ENCODE results near the gene NUP62. TPM values are rescaled to one million over a fixed set of nuclear protein-coding genes. Genes with fewer than 3 reads are reported as not detected.

The NUP62 gene
- total RNA-seq, 1 experiment from 2014 or later: 54.6 TPM

DNA sequence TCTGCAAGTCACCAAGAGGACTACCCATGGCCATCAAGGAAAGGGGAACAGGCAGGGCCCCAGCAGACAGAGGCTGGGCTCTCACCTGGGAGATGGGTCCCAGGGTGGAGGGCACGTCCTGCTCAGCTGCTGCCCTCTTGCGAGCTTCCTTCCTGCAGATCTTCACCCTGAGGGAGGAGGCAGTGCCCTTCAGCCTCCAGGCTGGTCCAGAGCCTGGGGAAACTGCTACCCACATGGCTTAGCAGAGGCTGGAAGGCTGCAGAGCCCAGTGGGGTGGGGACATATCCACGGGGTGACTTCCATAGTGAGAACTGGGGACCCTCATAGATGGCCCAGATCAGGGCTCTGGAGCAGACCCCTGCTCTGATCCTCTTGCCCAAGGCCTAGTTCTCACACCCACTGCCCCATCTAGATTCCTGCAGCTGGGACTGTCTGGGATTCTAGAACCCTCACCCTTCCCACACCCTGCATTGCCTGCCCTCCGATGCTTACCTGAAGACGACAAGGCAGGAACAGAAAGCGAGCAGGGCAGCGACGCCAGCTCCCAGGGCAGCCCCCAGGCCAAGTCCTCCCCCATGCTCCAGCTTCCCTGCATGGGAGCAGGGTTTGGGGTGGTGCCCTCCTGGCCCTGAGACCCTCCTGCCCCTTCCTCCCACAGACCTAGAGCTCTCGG, 22.6 kb upstream of the NUP62 start:
- Histone ChIP-seq H3K27ac (ENCODE audit: low read length) (no peak overlapping the region), H3K4me3 (ENCODE audit: low read depth in 2 of 2, low read length in 2 of 2) (no peak overlapping the region), H3K36me3 (ENCODE audit: control insufficient read depth, insufficient read depth, low read length) (no peaks in the 10 kb centered on the region), H3K4me1 (ENCODE audit: control insufficient read depth, insufficient read depth, low read length) (no peaks in the 10 kb centered on the region), H3K9me3 (ENCODE audit: control insufficient read depth, insufficient read depth, low read depth, low read length) (no peaks in the 10 kb centered on the region), H3K27me3 (ENCODE audit: control insufficient read depth, insufficient read depth, low read length) (no peaks in the 10 kb centered on the region)
- CTCF ChIA-PET: no interaction called here
- DNase-seq (ENCODE audit: low read depth, low spot score) (no peak), ATAC-seq (no peak)
- in situ Hi-C loops (cut with HindIII; ENCODE audit: low pct_unique_long_range_greater_than_20kb, low sequenced_read_pairs): no loop called here
- intact Hi-C loops (cut with micrococcal nuclease; ENCODE audit: unreplicated experiment): no loop called here
- no TSS peak for BruUV-seq (replicated peaks)
- POLR2A ChIA-PET: no interaction called here
- no peak for TF ChIP-seq REST (IDR thresholded peaks at IDR 0.05; ENCODE audit: insufficient read depth in 1 of 2, low read depth in 2 of 2, low read length in 1 of 2)
- TF ChIP-seq TCF7L2 (IDR thresholded peaks at IDR 0.05; ENCODE audit: low read depth, low read length): no peak
- no peak for TF ChIP-seq POLR2AphosphoS5 (IDR thresholded peaks at IDR 0.05; ENCODE audit: low read depth, low read length)
- TF ChIP-seq SIN3A (IDR thresholded peaks at IDR 0.05; ENCODE audit: borderline replicate concordance, insufficient read depth, low read depth, low read length): no peak
- TF ChIP-seq, protein P1, sequence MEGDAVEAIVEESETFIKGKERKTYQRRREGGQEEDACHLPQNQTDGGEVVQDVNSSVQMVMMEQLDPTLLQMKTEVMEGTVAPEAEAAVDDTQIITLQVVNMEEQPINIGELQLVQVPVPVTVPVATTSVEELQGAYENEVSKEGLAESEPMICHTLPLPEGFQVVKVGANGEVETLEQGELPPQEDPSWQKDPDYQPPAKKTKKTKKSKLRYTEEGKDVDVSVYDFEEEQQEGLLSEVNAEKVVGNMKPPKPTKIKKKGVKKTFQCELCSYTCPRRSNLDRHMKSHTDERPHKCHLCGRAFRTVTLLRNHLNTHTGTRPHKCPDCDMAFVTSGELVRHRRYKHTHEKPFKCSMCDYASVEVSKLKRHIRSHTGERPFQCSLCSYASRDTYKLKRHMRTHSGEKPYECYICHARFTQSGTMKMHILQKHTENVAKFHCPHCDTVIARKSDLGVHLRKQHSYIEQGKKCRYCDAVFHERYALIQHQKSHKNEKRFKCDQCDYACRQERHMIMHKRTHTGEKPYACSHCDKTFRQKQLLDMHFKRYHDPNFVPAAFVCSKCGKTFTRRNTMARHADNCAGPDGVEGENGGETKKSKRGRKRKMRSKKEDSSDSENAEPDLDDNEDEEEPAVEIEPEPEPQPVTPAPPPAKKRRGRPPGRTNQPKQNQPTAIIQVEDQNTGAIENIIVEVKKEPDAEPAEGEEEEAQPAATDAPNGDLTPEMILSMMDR (IDR thresholded peaks at IDR 0.05): no peak

DNA sequence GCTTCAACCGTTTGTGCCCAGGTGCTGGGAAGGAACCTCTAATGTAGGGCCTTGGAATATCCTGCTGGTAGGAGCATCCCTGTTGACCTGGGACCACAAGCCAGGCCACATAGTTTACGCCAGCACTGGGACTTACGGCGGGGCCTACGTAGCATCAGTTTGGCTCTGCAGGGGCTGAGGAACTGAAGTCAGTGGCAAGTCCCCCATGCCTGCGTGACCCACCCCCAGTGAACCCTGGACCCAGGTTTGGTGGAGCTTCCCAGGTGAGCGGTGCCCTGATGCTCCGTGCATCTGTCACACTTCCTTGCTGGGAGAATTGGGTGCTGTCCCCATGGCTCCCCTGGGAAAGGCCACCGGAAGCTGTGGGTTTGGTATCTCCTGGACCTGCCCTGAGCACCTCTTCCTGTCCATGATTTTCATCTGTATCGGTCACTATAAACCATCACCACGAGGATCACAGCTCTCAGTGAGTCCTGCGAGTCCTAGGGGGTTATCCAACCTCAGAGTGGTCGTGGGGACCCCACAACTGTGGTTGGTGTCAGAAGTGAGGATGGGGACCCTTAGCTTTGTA, 21.7 kb upstream of the NUP62 start:
- no peak for DNase-seq (ENCODE audit: low read depth, low spot score)

More for the DNA sequence above, 21.7 kb upstream of the NUP62 start:
- BruUV-seq (replicated peaks): no TSS peak
- TF ChIP-seq SIN3A (IDR thresholded peaks at IDR 0.05; ENCODE audit: borderline replicate concordance, insufficient read depth, low read depth, low read length) (no peak), TCF7L2 (IDR thresholded peaks at IDR 0.05; ENCODE audit: low read depth, low read length) (no peak), REST (IDR thresholded peaks at IDR 0.05; ENCODE audit: insufficient read depth in 1 of 2, low read depth in 2 of 2, low read length in 1 of 2) (no peak), POLR2AphosphoS5 (IDR thresholded peaks at IDR 0.05; ENCODE audit: low read depth, low read length) (no peak)
- TF ChIP-seq, protein P1 (IDR thresholded peaks at IDR 0.05): no peak
- Histone ChIP-seq H3K9me3 (ENCODE audit: control insufficient read depth, insufficient read depth, low read depth, low read length) (no peaks in the 10 kb centered on the region), H3K36me3 (ENCODE audit: control insufficient read depth, insufficient read depth, low read length) (no peaks in the 10 kb centered on the region), H3K4me1 (ENCODE audit: control insufficient read depth, insufficient read depth, low read length) (no peaks in the 10 kb centered on the region), H3K27ac (ENCODE audit: low read length) (no peak overlapping the region), H3K27me3 (ENCODE audit: control insufficient read depth, insufficient read depth, low read length) (no peaks in the 10 kb centered on the region), H3K4me3 (ENCODE audit: low read depth in 2 of 2, low read length in 2 of 2) (no peak overlapping the region)
- in situ Hi-C loops (cut with HindIII; ENCODE audit: low pct_unique_long_range_greater_than_20kb, low sequenced_read_pairs) (no loop called here), intact Hi-C loops (cut with micrococcal nuclease; ENCODE audit: unreplicated experiment) (no loop called here)
- CTCF ChIA-PET: no interaction called here
- ATAC-seq: no peak
- POLR2A ChIA-PET: no interaction called here

Measured in Panc1 (cell line).